ENCODE results near the gene CABP2.
A peak's percentile ranks its signal among the peaks of the same experiment; 100 is the strongest.
"Not testable (repeated sequence)": the region's sequence is repeated elsewhere in the genome, so short reads cannot be mapped to it uniquely, and the experiment has no call there.

The CABP2 gene

GRCh38 chr11:67538823-67539505, 15.7 kb upstream of the CABP2 start:
- no peak for DNase-seq (ENCODE audit: low read depth)

GRCh38 chr11:67538306-67538705, 15.1 kb upstream of the CABP2 start:
- no peak for DNase-seq (ENCODE audit: low read depth)

- no peak for DNase-seq (ENCODE audit: low read depth)
Measured at GRCh38 chr11:67535561-67535960, 12.3 kb upstream of the CABP2 start.

- no peak for DNase-seq (ENCODE audit: low read depth)
Measured at GRCh38 chr11:67534070-67534679, 10.9 kb upstream of the CABP2 start.

- DNase-seq (ENCODE audit: low read depth): no peak
Measured at GRCh38 chr11:67532889-67533288, 9.6 kb upstream of the CABP2 start.

GRCh38 chr11:67530282-67530592, 7.0 kb upstream of the CABP2 start:
- DNase-seq (ENCODE audit: low read depth): no peak

- no peak for DNase-seq (ENCODE audit: low read depth)
Measured at GRCh38 chr11:67528376-67528775, 5.1 kb upstream of the CABP2 start.

- DNase-seq (ENCODE audit: low read depth): no peak
Measured at GRCh38 chr11:67525275-67525976, 2.2 kb upstream of the CABP2 start.

- DNase-seq (ENCODE audit: low read depth): no peak
Measured at GRCh38 chr11:67524480-67524808, 1.2 kb upstream of the CABP2 start.

- DNase-seq (ENCODE audit: low read depth): no peak
Measured at GRCh38 chr11:67523556-67524479, 572 bp upstream of the CABP2 start.

GRCh38 chr11:67522338-67522737, 908 bp downstream of the CABP2 start:
- no peak for DNase-seq (ENCODE audit: low read depth)

- DNase-seq (ENCODE audit: low read depth): no peak
Measured at GRCh38 chr11:67521924-67522323, 1.3 kb downstream of the CABP2 start.

GRCh38 chr11:67520856-67521824, 2.1 kb downstream of the CABP2 start:
- no peak for DNase-seq (ENCODE audit: low read depth)

GRCh38 chr11:67519726-67520125, 3.5 kb downstream of the CABP2 start:
- no peak for DNase-seq (ENCODE audit: low read depth)

- no peak for DNase-seq (ENCODE audit: low read depth)
Measured at GRCh38 chr11:67517784-67518552, 5.3 kb downstream of the CABP2 start.

- DNase-seq (ENCODE audit: low read depth): no peak
Measured at GRCh38 chr11:67516806-67517205, 6.4 kb downstream of the CABP2 start.

GRCh38 chr11:67514116-67514515, 9.1 kb downstream of the CABP2 start:
- no peak for DNase-seq (ENCODE audit: low read depth)

GRCh38 chr11:67511558-67511957, 11.7 kb downstream of the CABP2 start:
- not testable (repeated sequence) for DNase-seq (ENCODE audit: low read depth)

GRCh38 chr11:67510023-67510345, 13.3 kb downstream of the CABP2 start:
- no peak for DNase-seq (ENCODE audit: low read depth)

GRCh38 chr11:67508486-67509121, 14.6 kb downstream of the CABP2 start:
- DNase-seq (ENCODE audit: low read depth): peak; percentile 94

Data from fibroblast of the conjunctiva (primary cell).